ENCODE results near the gene APLF. TPM values are rescaled to one million over a fixed set of nuclear protein-coding genes. Genes with fewer than 3 reads are reported as not detected.

APLF gene
- total RNA-seq, 6 experiments from 2014 or later = 1.3 to 1.8 (median 1.5) TPM

GRCh38 chr2:68472796-68473414 lies 5.5 kb downstream of the APLF start:
- peaks cover 22% of the 10 kb centered on the region for H3K4me1 Mint-ChIP-seq (ENCODE audit: low read depth)
- no peaks in the 10 kb centered on the region for H3K36me3 Mint-ChIP-seq (ENCODE audit: low read depth)
- H3K9me3 Mint-ChIP-seq = no peaks in the 10 kb centered on the region
- H3K4me3 Mint-ChIP-seq = no peak overlapping the region
- no peak for DNase-seq
- TF ChIP-seq CTCF (IDR thresholded peaks at IDR 0.05) = no peak
- no peak overlapping the region for H3K27ac Mint-ChIP-seq
- H3K27me3 Mint-ChIP-seq (ENCODE audit: insufficient read depth) = no peaks in the 10 kb centered on the region; the same call in 1 of the 2 replicates

GRCh38 chr2:68475110-68475509 lies 7.7 kb downstream of the APLF start:
- DNase-seq = no peak
- Mint-ChIP-seq H3K27ac (no peak overlapping the region), H3K4me1 (ENCODE audit: low read depth) (peaks cover 2% of the 10 kb centered on the region; the same call in 1 of the 2 replicates), H3K27me3 (ENCODE audit: insufficient read depth) (no peaks in the 10 kb centered on the region; the same call in 1 of the 2 replicates), H3K9me3 (no peaks in the 10 kb centered on the region), H3K4me3 (no peak overlapping the region), H3K36me3 (ENCODE audit: low read depth) (no peaks in the 10 kb centered on the region)
- no peak for TF ChIP-seq CTCF (IDR thresholded peaks at IDR 0.05)

GRCh38 chr2:68475576-68475975 lies 8.2 kb downstream of the APLF start:
- no peak for DNase-seq
- Mint-ChIP-seq H3K27me3 (ENCODE audit: insufficient read depth) (no peaks in the 10 kb centered on the region; the same call in 1 of the 2 replicates), H3K9me3 (no peaks in the 10 kb centered on the region), H3K27ac (no peak overlapping the region), H3K4me3 (no peak overlapping the region), H3K36me3 (ENCODE audit: low read depth) (no peaks in the 10 kb centered on the region), H3K4me1 (ENCODE audit: low read depth) (no peaks in the 10 kb centered on the region)
- no peak for TF ChIP-seq CTCF (IDR thresholded peaks at IDR 0.05)

GRCh38 chr2:68476454-68476853 lies 9.1 kb downstream of the APLF start:
- Mint-ChIP-seq H3K27me3 (ENCODE audit: insufficient read depth) (no peaks in the 10 kb centered on the region; the same call in 1 of the 2 replicates), H3K36me3 (ENCODE audit: low read depth) (no peaks in the 10 kb centered on the region), H3K4me3 (no peak overlapping the region), H3K27ac (no peak overlapping the region), H3K4me1 (ENCODE audit: low read depth) (no peaks in the 10 kb centered on the region), H3K9me3 (no peaks in the 10 kb centered on the region)
- DNase-seq = no peak
- TF ChIP-seq CTCF (IDR thresholded peaks at IDR 0.05) = no peak

- no peak for DNase-seq
- Mint-ChIP-seq H3K36me3 (ENCODE audit: low read depth) (no peaks in the 10 kb centered on the region), H3K9me3 (no peaks in the 10 kb centered on the region), H3K4me3 (no peak overlapping the region), H3K27ac (no peak overlapping the region), H3K4me1 (ENCODE audit: low read depth) (peaks cover 7% of the 10 kb centered on the region), H3K27me3 (ENCODE audit: insufficient read depth) (no peaks in the 10 kb centered on the region; the same call in 1 of the 2 replicates)
- no peak for TF ChIP-seq CTCF (IDR thresholded peaks at IDR 0.05)
Measured at GRCh38 chr2:68478688-68479087, 11.3 kb downstream of the APLF start.

Data from HFFc6 (cell line).